SW480 (cell line): ENCODE data around the gene SEC61A1.

ENCODE experiments used
- DNase-seq: peaks from one replicate; pipeline ENCODE4 v3.0.0-alpha.2; 2016; ENCODE audit warnings: low spot score

Gene SEC61A1

GRCh38 chr3:128077665-128078064, 25.4 kb downstream of the SEC61A1 start:
- DNase-seq = no peak

- DNase-seq = no peak
Observed at GRCh38 chr3:128078322-128078721, 26.1 kb downstream of the SEC61A1 start.

GRCh38 chr3:128078875-128079274, 26.6 kb downstream of the SEC61A1 start:
- DNase-seq = no peak

GRCh38 chr3:128079823-128080222, 27.6 kb downstream of the SEC61A1 start:
- DNase-seq = no peak

GRCh38 chr3:128080323-128081080, 28.3 kb downstream of the SEC61A1 start:
- DNase-seq = peak; percentile 80

GRCh38 chr3:128081226-128081625, 29.0 kb downstream of the SEC61A1 start:
- no peak for DNase-seq

- no peak for DNase-seq
Observed at GRCh38 chr3:128081846-128082245, 29.6 kb downstream of the SEC61A1 start.

- no peak for DNase-seq
Observed at GRCh38 chr3:128082546-128082945, 30.3 kb downstream of the SEC61A1 start.

- no peak for DNase-seq
Observed at GRCh38 chr3:128083396-128083795, 31.2 kb downstream of the SEC61A1 start.

GRCh38 chr3:128083980-128084674, 31.9 kb downstream of the SEC61A1 start:
- DNase-seq = no peak

- DNase-seq = no peak
Observed at GRCh38 chr3:128084675-128085021, 32.4 kb downstream of the SEC61A1 start.

GRCh38 chr3:128089135-128089534, 36.9 kb downstream of the SEC61A1 start:
- no peak for DNase-seq

- no peak for DNase-seq
Observed at GRCh38 chr3:128091586-128091985, 39.3 kb downstream of the SEC61A1 start.

- DNase-seq = no peak
Observed at GRCh38 chr3:128094295-128095151, 42.3 kb downstream of the SEC61A1 start.

- DNase-seq = peak; percentile 47
Observed at GRCh38 chr3:128095222-128095703, 43.0 kb downstream of the SEC61A1 start.

GRCh38 chr3:128098234-128098633, 46.0 kb downstream of the SEC61A1 start:
- no peak for DNase-seq

GRCh38 chr3:128100161-128100560, 47.9 kb downstream of the SEC61A1 start:
- DNase-seq = no peak

GRCh38 chr3:128100638-128101037, 48.4 kb downstream of the SEC61A1 start:
- no peak for DNase-seq

- DNase-seq = no peak
Observed at GRCh38 chr3:128103136-128103676, 51.0 kb downstream of the SEC61A1 start.

GRCh38 chr3:128107834-128108233, 55.6 kb downstream of the SEC61A1 start:
- DNase-seq = no peak

- DNase-seq = no peak
Observed at GRCh38 chr3:128111147-128111546, 58.9 kb downstream of the SEC61A1 start.

- DNase-seq = peak; percentile 37
Observed at GRCh38 chr3:128112357-128112968, 60.2 kb downstream of the SEC61A1 start.
